ENCODE measurements around the gene CBX2. TPM values are rescaled to one million over a fixed set of nuclear protein-coding genes. Genes with fewer than 3 reads are reported as not detected.
"Not testable (repeated sequence)": the region's sequence is repeated elsewhere in the genome, so short reads cannot be mapped to it uniquely, and the experiment has no call there.

CBX2 gene
- polyA plus RNA-seq, 3 donors from 2014 or later, result 0.33 TPM; not detected in 2

DNA sequence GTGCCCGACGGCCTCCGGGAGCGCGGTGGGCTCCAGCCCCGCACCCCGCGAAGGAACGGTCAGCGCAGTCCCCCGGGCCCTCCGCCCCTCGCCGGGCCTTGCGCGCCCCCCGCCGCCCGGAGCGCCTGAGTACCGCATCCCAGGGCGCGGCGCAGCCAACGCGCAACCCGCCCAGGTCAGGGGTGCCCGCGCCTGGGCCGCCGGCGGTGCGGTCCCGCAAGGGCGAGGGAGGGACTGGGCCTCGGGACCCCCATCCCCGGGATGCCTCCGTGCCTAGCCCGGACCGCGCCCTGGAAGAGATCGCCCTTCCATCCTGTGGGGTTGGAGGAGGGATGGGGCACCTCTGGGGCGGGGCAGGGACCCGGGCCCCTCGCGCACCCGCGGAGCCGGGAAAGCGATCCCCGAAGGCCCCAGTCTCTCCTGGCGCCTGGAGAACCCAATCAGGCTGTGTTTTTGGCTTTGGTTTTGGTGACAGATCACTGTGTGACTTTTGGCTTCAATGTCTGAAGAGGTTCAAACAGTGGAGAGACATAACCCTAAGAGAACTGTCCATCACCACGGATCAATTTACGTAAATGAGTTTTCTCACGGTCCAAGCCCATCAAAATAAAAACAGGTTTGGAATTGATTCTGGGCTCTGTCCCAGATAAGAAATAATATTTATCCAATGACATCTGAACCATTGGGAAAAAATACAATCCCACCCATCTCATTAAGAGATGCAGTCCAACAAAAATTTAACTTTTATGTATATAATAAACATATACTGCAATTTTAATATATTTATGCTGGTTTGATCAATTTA, 29.5 kb upstream of the CBX2 start:
- no peak for DNase-seq
- no peaks in the 10 kb centered on the region for H3K36me3 Mint-ChIP-seq
- H3K4me3 Mint-ChIP-seq, result no peak overlapping the region
- H3K27me3 Mint-ChIP-seq (ENCODE audit: low read depth in 3 of 3), result peaks cover 10 to 29% (median 18%) of the 10 kb centered on the region in 3 donors
- H3K4me1 Mint-ChIP-seq, result peaks cover 4 to 10% of the 10 kb centered on the region in 2 donors
- H3K27ac Mint-ChIP-seq, result no peak overlapping the region
- H3K9me3 Mint-ChIP-seq, result no peaks in the 10 kb centered on the region

- no peak overlapping the region for H3K27ac Mint-ChIP-seq
- DNase-seq, result no peak
Observed at GRCh38 chr17:79749156-79749815, 28.7 kb upstream of the CBX2 start.

GRCh38 chr17:79749958-79750357, 28.0 kb upstream of the CBX2 start:
- no peak for DNase-seq
- Mint-ChIP-seq H3K27ac (no peak overlapping the region), H3K4me3 (no peak overlapping the region), H3K27me3 (ENCODE audit: low read depth in 3 of 3) (peaks cover 10 to 28% (median 19%) of the 10 kb centered on the region in 3 donors), H3K9me3 (no peaks in the 10 kb centered on the region), H3K36me3 (no peaks in the 10 kb centered on the region), H3K4me1 (peaks cover 4 to 10% of the 10 kb centered on the region in 2 donors)

More at GRCh38 chr17:79749156-79749815, 28.7 kb upstream of the CBX2 start:
- peaks cover 4 to 10% of the 10 kb centered on the region in 2 donors for H3K4me1 Mint-ChIP-seq
- no peaks in the 10 kb centered on the region for H3K9me3 Mint-ChIP-seq
- H3K4me3 Mint-ChIP-seq, result no peak overlapping the region
- peaks cover 10 to 28% (median 19%) of the 10 kb centered on the region in 3 donors for H3K27me3 Mint-ChIP-seq (ENCODE audit: low read depth in 3 of 3)
- no peaks in the 10 kb centered on the region for H3K36me3 Mint-ChIP-seq

DNA sequence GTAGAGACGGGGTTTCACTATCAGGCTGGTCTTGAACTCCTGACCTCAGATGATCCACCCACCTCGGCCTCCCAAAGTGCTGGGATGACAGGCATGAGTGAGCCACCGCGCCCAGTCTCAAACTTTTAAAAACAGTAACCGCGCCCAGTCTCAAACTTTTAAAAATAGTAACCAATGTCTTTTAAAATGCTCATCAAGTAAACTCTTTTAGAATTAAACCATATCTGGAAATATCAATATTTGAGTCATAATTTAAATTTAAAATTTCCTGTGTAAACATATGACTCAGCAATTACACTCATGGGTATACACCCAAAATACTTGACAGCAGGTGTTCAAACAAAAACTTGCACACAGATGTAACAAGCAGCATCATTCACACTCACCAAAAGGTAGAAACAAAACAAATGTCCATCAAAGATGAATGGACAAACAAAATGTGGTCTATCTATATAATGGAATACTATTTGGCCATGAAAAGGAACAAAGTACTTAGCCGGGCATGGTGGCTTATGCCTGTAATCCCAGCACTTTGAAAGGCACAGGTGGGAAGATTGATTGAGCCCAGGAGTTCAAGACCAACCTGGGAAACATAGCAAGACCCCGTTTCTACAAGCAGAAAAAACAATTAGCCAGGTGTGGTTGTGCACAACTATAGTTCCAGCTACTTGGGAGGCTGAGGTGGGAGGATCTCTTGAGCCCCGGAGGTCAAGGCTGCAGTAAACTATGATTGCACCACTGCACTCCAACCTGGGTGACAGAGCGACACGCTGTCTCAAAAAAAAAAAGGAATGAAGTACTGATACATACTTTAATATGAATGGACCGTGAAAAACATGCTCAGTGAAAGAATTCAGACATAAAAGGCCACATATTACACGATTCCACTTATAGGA, 27.1 kb upstream of the CBX2 start:
- no peak for DNase-seq
- H3K4me1 Mint-ChIP-seq, result peaks cover 0 to 4% of the 10 kb centered on the region in 2 donors
- H3K36me3 Mint-ChIP-seq, result no peaks in the 10 kb centered on the region
- no peaks in the 10 kb centered on the region for H3K9me3 Mint-ChIP-seq
- H3K27ac Mint-ChIP-seq, result no peak overlapping the region
- H3K27me3 Mint-ChIP-seq (ENCODE audit: low read depth in 3 of 3), result peaks cover 10 to 24% (median 16%) of the 10 kb centered on the region in 3 donors
- H3K4me3 Mint-ChIP-seq, result no peak overlapping the region

GRCh38 chr17:79752175-79752574, 25.8 kb upstream of the CBX2 start:
- no peak for DNase-seq
- no peak overlapping the region for H3K27ac Mint-ChIP-seq
- no peaks in the 10 kb centered on the region for H3K36me3 Mint-ChIP-seq
- H3K4me3 Mint-ChIP-seq, result no peak overlapping the region
- H3K9me3 Mint-ChIP-seq, result no peaks in the 10 kb centered on the region
- peaks cover 6 to 23% (median 13%) of the 10 kb centered on the region in 3 donors for H3K27me3 Mint-ChIP-seq (ENCODE audit: low read depth in 3 of 3)
- H3K4me1 Mint-ChIP-seq, result no peaks in the 10 kb centered on the region

- no peaks in the 10 kb centered on the region for H3K9me3 Mint-ChIP-seq
- H3K36me3 Mint-ChIP-seq, result no peaks in the 10 kb centered on the region
- H3K4me1 Mint-ChIP-seq, result no peaks in the 10 kb centered on the region
- no peak overlapping the region for H3K27ac Mint-ChIP-seq
- H3K4me3 Mint-ChIP-seq, result no peak overlapping the region
- DNase-seq, result no peak
- H3K27me3 Mint-ChIP-seq (ENCODE audit: low read depth in 3 of 3), result peaks cover 9 to 17% (median 13%) of the 10 kb centered on the region in 3 donors
Observed at GRCh38 chr17:79754370-79754769, 23.6 kb upstream of the CBX2 start.

DNA sequence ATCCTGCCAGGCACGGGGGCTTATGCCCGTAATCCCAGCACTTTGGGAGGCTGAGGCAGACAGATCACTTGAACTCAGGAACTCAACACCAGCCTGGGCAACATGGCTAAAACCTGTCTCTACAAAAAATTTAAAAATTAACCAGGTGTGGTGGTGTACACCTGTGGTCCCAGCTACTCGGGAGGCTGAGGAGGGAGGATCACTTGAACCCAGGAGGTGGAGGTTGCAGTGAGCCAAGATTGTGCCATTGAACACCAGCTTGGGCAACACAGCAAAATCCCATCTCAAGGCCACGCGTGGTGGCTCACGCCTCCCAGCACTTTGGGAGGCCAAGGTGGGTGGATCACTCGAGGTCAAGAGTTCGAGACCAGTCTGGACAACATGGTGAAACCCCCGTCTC, 23.0 kb upstream of the CBX2 start:
- peaks cover 6 to 13% (median 9%) of the 10 kb centered on the region in 3 donors for H3K27me3 Mint-ChIP-seq (ENCODE audit: low read depth in 3 of 3)
- H3K36me3 Mint-ChIP-seq, H3K4me3 Mint-ChIP-seq, DNase-seq, H3K9me3 Mint-ChIP-seq, H3K4me1 Mint-ChIP-seq, H3K27ac Mint-ChIP-seq: not testable (repeated sequence)

- H3K36me3 Mint-ChIP-seq, result no peaks in the 10 kb centered on the region
- H3K4me1 Mint-ChIP-seq, result no peaks in the 10 kb centered on the region
- H3K4me3 Mint-ChIP-seq, result no peak overlapping the region
- no peak for DNase-seq
- H3K27ac Mint-ChIP-seq, result no peak overlapping the region
- H3K27me3 Mint-ChIP-seq (ENCODE audit: low read depth in 3 of 3), result peaks cover 6 to 13% (median 8%) of the 10 kb centered on the region in 3 donors
- no peaks in the 10 kb centered on the region for H3K9me3 Mint-ChIP-seq
Observed at GRCh38 chr17:79755591-79755990, 22.4 kb upstream of the CBX2 start.

DNA sequence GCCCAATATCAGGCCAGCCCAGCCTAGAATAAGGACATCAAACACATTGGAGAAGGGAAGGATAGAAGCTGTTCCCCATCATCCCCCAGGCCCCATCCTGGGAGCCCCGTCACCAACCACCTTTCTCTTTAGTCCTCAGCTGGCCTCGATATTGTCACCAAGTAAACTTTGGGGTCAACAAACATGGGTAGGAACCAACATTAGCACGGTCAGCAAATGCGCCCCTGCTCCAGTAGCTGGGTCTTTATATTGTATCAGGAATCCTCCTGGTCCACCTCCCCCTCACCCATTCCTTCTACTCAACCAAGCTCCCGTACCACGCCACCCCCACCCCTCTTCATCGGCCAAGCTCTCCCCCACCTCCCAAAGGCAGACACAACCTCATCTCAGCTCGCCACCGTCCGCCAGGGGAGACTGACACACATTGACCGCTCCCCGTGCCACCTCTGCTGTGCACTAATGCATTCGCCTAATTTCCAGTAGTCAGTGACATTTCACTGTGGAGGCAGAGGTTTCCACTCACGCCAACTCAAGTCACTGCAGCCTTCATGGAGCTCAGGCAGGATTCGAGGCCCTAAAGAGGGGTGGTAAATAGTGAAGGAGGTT, 20.7 kb upstream of the CBX2 start:
- peaks cover 4 to 8% (median 4%) of the 10 kb centered on the region in 3 donors for H3K27me3 Mint-ChIP-seq (ENCODE audit: low read depth in 3 of 3)
- DNase-seq, result no peak
- no peak overlapping the region for H3K4me3 Mint-ChIP-seq
- H3K27ac Mint-ChIP-seq, result no peak overlapping the region
- no peaks in the 10 kb centered on the region for H3K36me3 Mint-ChIP-seq
- H3K9me3 Mint-ChIP-seq, result no peaks in the 10 kb centered on the region
- no peaks in the 10 kb centered on the region for H3K4me1 Mint-ChIP-seq

DNA sequence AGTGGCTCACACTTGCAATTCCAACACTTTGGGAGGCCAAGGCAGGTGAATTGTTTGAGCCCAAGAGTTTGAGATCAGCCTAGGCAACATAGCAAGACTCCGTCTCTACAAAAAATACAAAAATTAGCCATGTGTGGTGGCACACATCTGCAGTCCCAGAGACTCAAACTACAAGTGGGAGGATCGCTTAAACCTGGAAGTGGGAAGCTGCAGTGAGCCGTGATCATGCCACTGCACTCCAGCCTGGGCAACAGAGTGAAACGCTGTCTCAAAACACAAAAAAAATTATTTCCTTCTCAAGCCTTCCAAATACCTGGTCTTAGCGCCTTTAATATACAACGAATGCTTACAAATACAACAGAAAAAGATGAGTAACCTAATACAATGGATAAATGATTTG, 19.7 kb upstream of the CBX2 start:
- Mint-ChIP-seq H3K27me3 (ENCODE audit: low read depth in 3 of 3) (peaks cover 4 to 9% (median 4%) of the 10 kb centered on the region in 3 donors), H3K4me1 (no peaks in the 10 kb centered on the region), H3K9me3 (no peaks in the 10 kb centered on the region), H3K27ac (no peak overlapping the region), H3K4me3 (no peak overlapping the region), H3K36me3 (no peaks in the 10 kb centered on the region)
- DNase-seq, result no peak

DNA sequence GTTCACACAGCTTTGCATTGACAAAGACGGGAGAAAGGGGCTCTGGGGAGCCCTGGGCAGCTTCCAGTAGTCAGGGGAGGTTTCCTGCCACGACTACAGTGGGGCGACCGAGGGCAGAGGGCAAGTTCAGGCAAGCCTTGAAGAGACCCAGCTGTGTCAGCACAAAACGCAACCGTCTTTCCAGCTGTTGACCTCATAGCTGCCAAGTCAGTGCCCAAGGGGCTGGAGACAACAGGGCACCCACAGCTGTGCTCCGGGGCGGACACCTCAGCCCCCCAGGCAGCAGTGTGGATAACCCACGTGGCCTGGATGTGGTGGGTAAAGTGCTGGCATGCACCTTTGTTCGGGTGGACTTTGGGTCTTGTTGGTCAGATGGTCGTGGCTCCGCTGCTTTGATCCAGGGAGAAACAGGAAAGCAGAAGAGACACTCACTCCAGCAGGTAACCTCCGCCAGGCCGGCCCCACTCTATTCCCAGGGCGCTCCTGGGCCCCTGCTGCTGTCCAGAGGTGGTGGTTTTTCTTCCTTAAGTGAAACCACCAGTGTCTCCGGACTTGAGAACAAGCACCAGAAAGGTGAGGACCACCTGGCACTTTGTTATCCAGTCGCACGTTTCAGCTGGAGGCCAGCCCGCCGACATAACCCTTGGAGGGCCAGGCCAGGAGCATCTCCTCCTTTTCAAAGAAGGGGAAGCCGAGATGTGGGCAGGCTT, 17.6 kb upstream of the CBX2 start:
- Mint-ChIP-seq H3K27ac (no peak overlapping the region), H3K36me3 (no peaks in the 10 kb centered on the region), H3K9me3 (no peaks in the 10 kb centered on the region), H3K4me1 (no peaks in the 10 kb centered on the region), H3K27me3 (ENCODE audit: low read depth in 3 of 3) (peaks cover 0 to 9% (median 6%) of the 10 kb centered on the region in 3 donors), H3K4me3 (no peak overlapping the region)
- DNase-seq, result no peak

DNA sequence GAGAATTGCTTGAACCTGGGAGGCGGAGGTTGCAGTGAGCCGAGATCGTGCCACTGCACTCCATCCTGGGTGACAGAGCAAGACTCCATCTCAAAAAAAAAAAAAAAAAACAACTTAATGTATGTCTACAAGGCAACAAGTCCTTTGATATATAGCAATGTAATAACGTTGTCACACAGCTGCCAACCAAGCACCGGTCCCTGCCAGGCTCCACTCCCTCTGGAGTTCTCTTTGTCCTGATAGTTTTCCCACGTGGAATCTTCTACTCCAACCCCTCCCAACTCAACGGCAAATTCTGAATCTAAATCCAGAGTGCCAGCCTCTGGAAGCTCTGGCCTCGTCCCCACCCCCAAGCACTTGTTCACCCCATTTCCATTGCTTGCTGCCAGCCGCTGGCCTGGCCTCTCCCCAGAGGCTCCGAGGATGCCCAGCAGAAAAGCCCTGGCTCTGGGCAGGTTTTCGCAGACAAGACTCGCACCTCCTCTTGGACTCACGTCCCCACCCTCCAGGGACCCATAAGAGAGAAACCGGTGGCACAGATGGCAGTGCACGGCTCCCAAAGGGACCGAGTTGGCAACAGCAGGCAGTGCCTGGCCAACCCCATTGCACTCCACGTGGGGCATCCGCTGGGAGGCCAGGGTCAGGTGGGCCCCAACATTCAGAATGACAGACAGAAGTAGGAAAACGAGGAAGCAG, 15.9 kb upstream of the CBX2 start:
- no peaks in the 10 kb centered on the region for H3K9me3 Mint-ChIP-seq
- H3K36me3 Mint-ChIP-seq, result no peaks in the 10 kb centered on the region
- no peaks in the 10 kb centered on the region for H3K4me1 Mint-ChIP-seq
- H3K27me3 Mint-ChIP-seq (ENCODE audit: low read depth in 3 of 3), result peaks cover 0 to 6% (median 4%) of the 10 kb centered on the region in 3 donors
- H3K4me3 Mint-ChIP-seq, result no peak overlapping the region
- no peak for DNase-seq
- no peak overlapping the region for H3K27ac Mint-ChIP-seq

All from immature natural killer cell (primary cell).